Nephron progenitor cell (in vitro differentiated cells): ENCODE measurements around the gene DPH6.
"Not testable (repeated sequence)": the region's sequence is repeated elsewhere in the genome, so short reads cannot be mapped to it uniquely, and the experiment has no call there.

Experiments used
- DNase-seq: peaks from one replicate; pipeline ENCODE4 v3.0.0; 2021
- H3K27ac Mint-ChIP-seq: 2 replicates; pipeline ENCODE4 v1.8.0; 2021; ENCODE audit warnings: mild to moderate bottlenecking, moderate library complexity, mixed read lengths
- H3K27me3 Mint-ChIP-seq: 2 replicates; pipeline ENCODE4 v1.8.0; 2021; ENCODE audit warnings: mild to moderate bottlenecking, low read depth, mixed read lengths; ENCODE audit not compliant: poor library complexity
- H3K36me3 Mint-ChIP-seq: 2 replicates; pipeline ENCODE4 v1.8.0; 2021; ENCODE audit warnings: low read depth, mixed read lengths
- H3K4me1 Mint-ChIP-seq: 2 replicates; pipeline ENCODE4 v1.8.0; 2021; ENCODE audit warnings: mixed read lengths
- H3K4me3 Mint-ChIP-seq: 2 replicates; pipeline ENCODE4 v1.8.0; 2021; ENCODE audit warnings: mild to moderate bottlenecking, moderate library complexity, mixed read lengths
- H3K9me3 Mint-ChIP-seq: 2 replicates; pipeline ENCODE4 v1.8.0; 2021; ENCODE audit warnings: mild to moderate bottlenecking, moderate library complexity, mixed read lengths
- TF ChIP-seq, protein P1 (sequence below): fragments of 200-600 bp; sonication (generic); IDR thresholded peaks from 2 replicates; pipeline ENCODE4 v1.5.0; 2021; ENCODE audit warnings: antibody characterized with exemption

The DPH6 gene

GRCh38 chr15:35329521-35329961 is 216.4 kb downstream of the DPH6 start:
- H3K36me3 Mint-ChIP-seq, result peaks cover 9% of the 10 kb centered on the region
- DNase-seq, result no peak
- peaks cover 8% of the 10 kb centered on the region for H3K27me3 Mint-ChIP-seq
- no peaks in the 10 kb centered on the region for H3K9me3 Mint-ChIP-seq
- H3K4me1 Mint-ChIP-seq, result peaks cover 17% of the 10 kb centered on the region
- H3K27ac Mint-ChIP-seq, result peak overlapping the region; percentile 84
- TF ChIP-seq, protein P1, sequence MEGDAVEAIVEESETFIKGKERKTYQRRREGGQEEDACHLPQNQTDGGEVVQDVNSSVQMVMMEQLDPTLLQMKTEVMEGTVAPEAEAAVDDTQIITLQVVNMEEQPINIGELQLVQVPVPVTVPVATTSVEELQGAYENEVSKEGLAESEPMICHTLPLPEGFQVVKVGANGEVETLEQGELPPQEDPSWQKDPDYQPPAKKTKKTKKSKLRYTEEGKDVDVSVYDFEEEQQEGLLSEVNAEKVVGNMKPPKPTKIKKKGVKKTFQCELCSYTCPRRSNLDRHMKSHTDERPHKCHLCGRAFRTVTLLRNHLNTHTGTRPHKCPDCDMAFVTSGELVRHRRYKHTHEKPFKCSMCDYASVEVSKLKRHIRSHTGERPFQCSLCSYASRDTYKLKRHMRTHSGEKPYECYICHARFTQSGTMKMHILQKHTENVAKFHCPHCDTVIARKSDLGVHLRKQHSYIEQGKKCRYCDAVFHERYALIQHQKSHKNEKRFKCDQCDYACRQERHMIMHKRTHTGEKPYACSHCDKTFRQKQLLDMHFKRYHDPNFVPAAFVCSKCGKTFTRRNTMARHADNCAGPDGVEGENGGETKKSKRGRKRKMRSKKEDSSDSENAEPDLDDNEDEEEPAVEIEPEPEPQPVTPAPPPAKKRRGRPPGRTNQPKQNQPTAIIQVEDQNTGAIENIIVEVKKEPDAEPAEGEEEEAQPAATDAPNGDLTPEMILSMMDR, result no peak
- no peak overlapping the region for H3K4me3 Mint-ChIP-seq

GRCh38 chr15:35328836-35329235 is 217.1 kb downstream of the DPH6 start:
- peaks cover 17% of the 10 kb centered on the region for H3K4me1 Mint-ChIP-seq
- not testable (repeated sequence) for H3K9me3 Mint-ChIP-seq, H3K36me3 Mint-ChIP-seq, H3K4me3 Mint-ChIP-seq, H3K27ac Mint-ChIP-seq, H3K27me3 Mint-ChIP-seq, DNase-seq

- H3K27ac Mint-ChIP-seq, result no peak overlapping the region
- no peak for DNase-seq
- H3K27me3 Mint-ChIP-seq, result peaks cover 8% of the 10 kb centered on the region
- H3K4me1 Mint-ChIP-seq, result peaks cover 17% of the 10 kb centered on the region
- H3K4me3 Mint-ChIP-seq, result no peak overlapping the region
- TF ChIP-seq, protein P1, result no peak
- H3K9me3 Mint-ChIP-seq, result no peaks in the 10 kb centered on the region
- H3K36me3 Mint-ChIP-seq, result peaks cover 9% of the 10 kb centered on the region
Measured at GRCh38 chr15:35327789-35328188, 218.2 kb downstream of the DPH6 start.

GRCh38 chr15:35325374-35325941 is 220.5 kb downstream of the DPH6 start:
- Mint-ChIP-seq H3K4me1 (peaks cover 17% of the 10 kb centered on the region), H3K27ac (no peak overlapping the region), H3K36me3 (peaks cover 9% of the 10 kb centered on the region), H3K27me3 (peaks cover 9% of the 10 kb centered on the region), H3K4me3 (no peak overlapping the region), H3K9me3 (no peaks in the 10 kb centered on the region)
- TF ChIP-seq, protein P1, result no peak
- DNase-seq, result no peak

DNA sequence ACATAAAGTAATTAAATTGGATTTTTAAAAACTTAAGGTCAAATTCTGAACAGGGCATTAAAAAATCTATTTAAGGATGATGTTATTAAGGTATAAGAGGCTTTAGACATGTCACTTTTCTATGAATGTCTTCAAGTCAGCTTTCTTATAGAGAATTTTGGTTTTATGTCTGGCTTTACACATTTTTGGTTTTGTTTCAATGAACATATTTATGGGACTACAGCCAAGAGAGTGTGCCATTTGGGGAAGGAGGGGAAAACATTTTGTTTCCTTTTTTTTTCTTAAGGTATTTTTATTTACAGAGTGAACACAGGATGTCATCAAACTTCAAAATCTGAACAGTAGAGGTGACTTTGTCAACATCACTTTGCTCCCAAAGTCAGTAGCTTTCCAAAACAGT is 222.8 kb downstream of the DPH6 start:
- Mint-ChIP-seq H3K4me1 (peaks cover 4% of the 10 kb centered on the region), H3K4me3 (no peak overlapping the region), H3K27ac (no peak overlapping the region), H3K27me3 (peaks cover 9% of the 10 kb centered on the region), H3K36me3 (peaks cover 5% of the 10 kb centered on the region), H3K9me3 (no peaks in the 10 kb centered on the region)
- TF ChIP-seq, protein P1, result no peak
- DNase-seq, result no peak

DNA sequence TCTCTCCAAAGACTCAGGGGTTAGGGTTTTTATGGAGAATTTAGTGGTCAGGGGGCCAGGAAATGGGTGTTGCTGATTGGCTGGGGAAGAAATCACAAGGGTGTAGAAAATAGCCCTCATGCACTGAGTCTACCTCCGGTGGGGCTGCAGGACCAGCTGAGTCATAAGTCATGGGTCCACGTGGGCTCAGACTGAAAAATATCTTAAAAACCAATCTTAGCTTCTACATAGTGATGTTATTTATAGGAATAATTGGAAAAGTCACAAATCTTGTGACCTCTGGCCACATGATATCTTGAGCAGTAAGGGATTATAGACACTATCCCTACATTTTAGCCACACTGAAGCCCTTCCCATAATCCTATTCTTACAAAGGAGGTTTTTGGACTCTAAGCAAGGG is 224.0 kb downstream of the DPH6 start:
- DNase-seq, result no peak
- Mint-ChIP-seq H3K36me3 (no peaks in the 10 kb centered on the region), H3K9me3 (no peaks in the 10 kb centered on the region)

More for the DNA sequence above, 224.0 kb downstream of the DPH6 start:
- Mint-ChIP-seq H3K27me3 (peaks cover 7% of the 10 kb centered on the region), H3K27ac (no peak overlapping the region), H3K4me3 (no peak overlapping the region), H3K4me1 (peaks cover 4% of the 10 kb centered on the region)
- TF ChIP-seq, protein P1, result no peak
